ENCODE measurements around the gene CHTF8.
A peak's percentile ranks its signal among the peaks of the same experiment; 100 is the strongest.
"Not testable (repeated sequence)": the region's sequence is repeated elsewhere in the genome, so short reads cannot be mapped to it uniquely, and the experiment has no call there.

Gene CHTF8

GRCh38 chr16:69138608-69139007 is 6.2 kb upstream of the CHTF8 start:
- in situ Hi-C loops (cut with HindIII; ENCODE audit: low sequenced_read_pairs): no loop called here
- H3K4me3 ChIP-seq (ENCODE audit: low read depth, low read length): no peak overlapping the region
- TF ChIP-seq CTCF (IDR thresholded peaks at IDR 0.05; ENCODE audit: low read depth, low read length, missing control alignments): no peak
- DNase-seq (ENCODE audit: low read depth): no peak

- peak overlapping the region; percentile 82 for H3K4me3 ChIP-seq (ENCODE audit: low read depth, low read length)
- no peak for TF ChIP-seq CTCF (IDR thresholded peaks at IDR 0.05; ENCODE audit: low read depth, low read length, missing control alignments)
- no peak for DNase-seq (ENCODE audit: low read depth)
- in situ Hi-C loops (cut with HindIII; ENCODE audit: low sequenced_read_pairs): no loop called here
Measured at GRCh38 chr16:69133373-69133954, 1.1 kb upstream of the CHTF8 start.

- TF ChIP-seq CTCF (IDR thresholded peaks at IDR 0.05; ENCODE audit: low read depth, low read length, missing control alignments): no peak
- peak overlapping the region; percentile 82 for H3K4me3 ChIP-seq (ENCODE audit: low read depth, low read length)
- peak; percentile 38 for DNase-seq (ENCODE audit: low read depth)
- in situ Hi-C loops (cut with HindIII; ENCODE audit: low sequenced_read_pairs): no loop called here
Measured at GRCh38 chr16:69131839-69132423, 457 bp downstream of the CHTF8 start.

- DNase-seq (ENCODE audit: low read depth): no peak
- H3K4me3 ChIP-seq (ENCODE audit: low read depth, low read length): peak overlapping the region; percentile 82
- in situ Hi-C loops (cut with HindIII; ENCODE audit: low sequenced_read_pairs): no loop called here
- TF ChIP-seq CTCF (IDR thresholded peaks at IDR 0.05; ENCODE audit: low read depth, low read length, missing control alignments): no peak
Measured at GRCh38 chr16:69131167-69131838, 1.1 kb downstream of the CHTF8 start.

GRCh38 chr16:69130461-69130860 is 1.9 kb downstream of the CHTF8 start:
- in situ Hi-C loops (cut with HindIII; ENCODE audit: low sequenced_read_pairs): no loop called here
- DNase-seq (ENCODE audit: low read depth): no peak
- no peak for TF ChIP-seq CTCF (IDR thresholded peaks at IDR 0.05; ENCODE audit: low read depth, low read length, missing control alignments)
- peak overlapping the region; percentile 82 for H3K4me3 ChIP-seq (ENCODE audit: low read depth, low read length)

- DNase-seq (ENCODE audit: low read depth): no peak
- H3K4me3 ChIP-seq (ENCODE audit: low read depth, low read length): no peak overlapping the region
- TF ChIP-seq CTCF (IDR thresholded peaks at IDR 0.05; ENCODE audit: low read depth, low read length, missing control alignments): no peak
- in situ Hi-C loops (cut with HindIII; ENCODE audit: low sequenced_read_pairs): no loop called here
Measured at GRCh38 chr16:69127966-69128510, 4.3 kb downstream of the CHTF8 start.

- DNase-seq (ENCODE audit: low read depth); in situ Hi-C loops (cut with HindIII; ENCODE audit: low sequenced_read_pairs); H3K4me3 ChIP-seq (ENCODE audit: low read depth, low read length): not testable (repeated sequence)
Measured at GRCh38 chr16:69126801-69127200, 5.6 kb downstream of the CHTF8 start.
